ENCODE results near the gene PLEKHA6.

DNA sequence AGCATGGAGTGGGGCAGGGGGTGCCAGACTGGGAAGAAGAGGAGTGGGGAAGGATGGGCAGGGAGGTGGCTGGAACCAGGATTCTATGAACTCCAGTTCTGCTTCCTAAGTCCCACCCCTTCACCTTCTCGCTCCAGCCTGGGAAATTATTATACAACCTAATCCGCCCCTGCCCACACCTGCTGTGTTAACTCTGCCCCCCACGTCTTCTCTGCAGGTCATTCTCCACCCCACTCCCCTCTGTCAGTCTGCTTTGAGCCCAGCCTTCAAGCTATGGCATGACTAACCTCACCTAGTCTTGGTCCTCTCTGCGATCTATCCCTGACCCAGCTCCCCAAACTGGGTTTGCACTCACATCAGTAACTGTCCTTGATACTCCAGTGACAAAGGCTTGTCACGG is 99.9 kb downstream of the PLEKHA6 start:
- no peak for TF ChIP-seq CTCF (IDR thresholded peaks at IDR 0.05)
- TF ChIP-seq POLR2A (IDR thresholded peaks at IDR 0.05), result no peak
